ENCODE data around the gene ZDHHC1. TPM values are rescaled to one million over a fixed set of nuclear protein-coding genes. Genes with fewer than 3 reads are reported as not detected.

ZDHHC1 gene
- total and polyA plus RNA-seq, 12 donors, result 1.3 to 30.0 (median 12.6) TPM

DNA sequence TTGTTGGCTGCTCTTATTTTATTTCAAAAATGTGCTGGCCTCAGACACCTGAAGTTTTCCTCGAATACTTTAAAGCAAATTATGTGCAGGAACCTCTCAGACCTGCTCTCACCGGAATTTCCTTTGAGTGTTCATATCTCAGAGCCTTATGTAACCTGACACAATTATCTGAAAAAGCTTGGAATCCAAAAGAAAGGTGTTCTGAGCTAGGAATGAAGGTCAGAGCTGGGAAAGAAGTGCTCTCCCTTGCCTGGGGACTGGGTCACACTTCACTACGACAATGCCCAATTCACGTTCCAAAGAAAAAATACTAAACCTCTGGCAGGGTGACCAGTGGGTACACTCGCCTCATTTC lies 8.0 kb upstream of the ZDHHC1 start:
- H3K4me3 ChIP-seq, result no peak overlapping the region
- peaks cover 0 to 4% of the 10 kb centered on the region in 2 donors for H3K4me1 ChIP-seq (replicated peaks in 1 of 2)
- 49 to 57% (median 53%) methylated on average over 5 of the region's 5 CpGs for WGBS, 4 donors
- no peak for DNase-seq
- intact Hi-C loops (cut with DNase I), result no loop called here
- H3K36me3 ChIP-seq (replicated peaks in 1 of 2), result no peaks in the 10 kb centered on the region
- H3K9me3 ChIP-seq (replicated peaks in 1 of 3), result no peaks in the 10 kb centered on the region
- H3K27ac ChIP-seq, result no peak overlapping the region
- H3K27me3 ChIP-seq, result peaks cover 3% of the 10 kb centered on the region
- no peak for TF ChIP-seq POLR2A (IDR thresholded peaks at IDR 0.05)
- TF ChIP-seq, protein P1, sequence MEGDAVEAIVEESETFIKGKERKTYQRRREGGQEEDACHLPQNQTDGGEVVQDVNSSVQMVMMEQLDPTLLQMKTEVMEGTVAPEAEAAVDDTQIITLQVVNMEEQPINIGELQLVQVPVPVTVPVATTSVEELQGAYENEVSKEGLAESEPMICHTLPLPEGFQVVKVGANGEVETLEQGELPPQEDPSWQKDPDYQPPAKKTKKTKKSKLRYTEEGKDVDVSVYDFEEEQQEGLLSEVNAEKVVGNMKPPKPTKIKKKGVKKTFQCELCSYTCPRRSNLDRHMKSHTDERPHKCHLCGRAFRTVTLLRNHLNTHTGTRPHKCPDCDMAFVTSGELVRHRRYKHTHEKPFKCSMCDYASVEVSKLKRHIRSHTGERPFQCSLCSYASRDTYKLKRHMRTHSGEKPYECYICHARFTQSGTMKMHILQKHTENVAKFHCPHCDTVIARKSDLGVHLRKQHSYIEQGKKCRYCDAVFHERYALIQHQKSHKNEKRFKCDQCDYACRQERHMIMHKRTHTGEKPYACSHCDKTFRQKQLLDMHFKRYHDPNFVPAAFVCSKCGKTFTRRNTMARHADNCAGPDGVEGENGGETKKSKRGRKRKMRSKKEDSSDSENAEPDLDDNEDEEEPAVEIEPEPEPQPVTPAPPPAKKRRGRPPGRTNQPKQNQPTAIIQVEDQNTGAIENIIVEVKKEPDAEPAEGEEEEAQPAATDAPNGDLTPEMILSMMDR (IDR thresholded peaks at IDR 0.05), result no peak

DNA sequence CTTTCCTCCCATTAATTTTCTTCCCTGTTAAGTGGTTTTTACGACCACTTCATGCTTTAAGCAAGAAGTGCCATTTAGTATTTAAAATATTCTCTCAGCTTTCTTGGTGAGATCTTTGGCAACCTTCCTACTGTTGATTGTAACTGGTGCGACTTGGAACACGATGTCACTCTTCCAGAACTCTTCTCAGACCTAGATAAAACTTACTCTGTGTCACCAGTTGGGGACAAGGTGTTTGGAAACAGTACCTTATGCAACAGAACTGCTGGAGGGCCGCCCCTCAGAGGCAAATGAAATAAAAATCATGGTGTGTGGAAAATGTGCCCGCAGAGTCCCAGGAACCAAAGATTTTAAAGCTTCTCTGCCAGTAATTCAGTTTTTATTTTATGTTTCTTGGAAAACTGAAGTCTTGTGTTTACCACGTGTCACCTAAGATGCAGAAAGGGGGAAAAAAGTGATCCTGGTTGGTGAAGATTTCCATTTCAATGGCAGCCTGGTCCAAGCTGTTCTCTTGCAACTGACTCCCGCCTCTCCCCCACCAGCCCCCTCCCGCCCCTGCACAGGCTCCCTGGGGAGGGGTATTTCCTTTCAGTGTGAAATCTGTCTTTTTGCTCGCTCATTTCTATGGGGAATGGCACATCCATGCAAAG lies 7.5 kb upstream of the ZDHHC1 start:
- no peak for TF ChIP-seq POLR2A (IDR thresholded peaks at IDR 0.05)
- TF ChIP-seq, protein P1 (IDR thresholded peaks at IDR 0.05), result no peak
- intact Hi-C loops (cut with DNase I), result no loop called here
- no peaks in the 10 kb centered on the region for H3K36me3 ChIP-seq (replicated peaks in 1 of 2)
- H3K4me1 ChIP-seq (replicated peaks in 1 of 2), result peaks cover 0 to 4% of the 10 kb centered on the region in 2 donors
- no peak for DNase-seq
- peaks cover 3% of the 10 kb centered on the region for H3K27me3 ChIP-seq
- H3K27ac ChIP-seq, result no peak overlapping the region
- WGBS, 4 donors, result 59 to 63% (median 60%) methylated on average over 9 of the region's 9 CpGs
- no peaks in the 10 kb centered on the region for H3K9me3 ChIP-seq (replicated peaks in 1 of 3)
- H3K4me3 ChIP-seq, result no peak overlapping the region

DNA sequence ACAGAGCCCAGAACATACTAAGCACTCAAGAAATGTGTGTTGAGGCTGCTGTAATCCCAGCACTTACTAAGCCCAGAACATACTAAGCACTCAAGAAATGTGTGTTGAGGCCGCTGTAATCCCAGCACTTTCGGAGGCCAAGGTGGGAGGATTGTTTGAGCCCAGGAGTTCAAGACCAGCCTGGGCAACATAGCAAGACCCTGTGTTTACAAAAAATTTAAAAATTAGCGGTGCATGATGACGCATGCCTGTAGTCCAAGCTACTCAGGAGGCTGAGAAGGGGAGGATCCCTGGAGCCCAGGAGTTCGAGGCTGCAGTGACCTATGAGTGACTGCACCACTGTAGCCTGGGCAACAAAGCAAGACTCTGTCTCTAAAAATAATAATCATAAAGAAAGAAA lies 6.7 kb upstream of the ZDHHC1 start:
- intact Hi-C loops (cut with DNase I), result no loop called here

DNA sequence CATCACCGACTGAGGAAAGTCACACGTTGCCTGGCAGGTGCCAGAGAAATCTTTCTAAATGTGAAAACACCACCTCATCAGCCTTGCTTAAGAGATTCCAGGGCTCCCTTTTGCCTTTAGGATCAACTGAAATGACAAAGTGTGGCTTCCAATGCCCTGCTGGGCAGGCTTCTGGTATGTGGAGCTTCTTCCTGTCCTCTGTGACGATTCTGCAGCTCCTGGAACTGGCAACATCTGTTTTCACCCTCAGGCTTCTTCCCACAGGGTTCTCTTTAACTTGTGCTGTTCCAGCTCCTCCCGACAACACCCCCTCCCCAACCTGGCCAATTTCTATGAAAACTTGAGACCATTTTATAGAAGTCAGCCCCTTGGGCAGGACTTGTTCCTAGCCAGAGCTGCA lies 4.8 kb upstream of the ZDHHC1 start:
- intact Hi-C loops (cut with DNase I), result no loop called here
- TF ChIP-seq, protein P1 (IDR thresholded peaks at IDR 0.05), result no peak
- TF ChIP-seq POLR2A (IDR thresholded peaks at IDR 0.05), result no peak

More for the DNA sequence above, 6.7 kb upstream of the ZDHHC1 start:
- H3K36me3 ChIP-seq (replicated peaks in 1 of 2), result no peaks in the 10 kb centered on the region
- no peak for TF ChIP-seq POLR2A (IDR thresholded peaks at IDR 0.05)
- TF ChIP-seq, protein P1 (IDR thresholded peaks at IDR 0.05), result no peak
- WGBS, 4 donors, result 86 to 89% (median 88%) methylated on average over 5 of the region's 5 CpGs
- H3K27me3 ChIP-seq, result peaks cover 3% of the 10 kb centered on the region
- H3K4me1 ChIP-seq (replicated peaks in 1 of 2), result no peaks in the 10 kb centered on the region
- no peak for DNase-seq
- no peaks in the 10 kb centered on the region for H3K9me3 ChIP-seq (replicated peaks in 1 of 3)
- H3K27ac ChIP-seq, result no peak overlapping the region
- H3K4me3 ChIP-seq, result no peak overlapping the region

More for the DNA sequence above, 4.8 kb upstream of the ZDHHC1 start:
- H3K4me1 ChIP-seq (replicated peaks in 1 of 2), result no peaks in the 10 kb centered on the region
- H3K4me3 ChIP-seq, result no peak overlapping the region
- no peaks in the 10 kb centered on the region for H3K27me3 ChIP-seq
- H3K27ac ChIP-seq, result no peak overlapping the region
- DNase-seq, result no peak
- no peaks in the 10 kb centered on the region for H3K9me3 ChIP-seq (replicated peaks in 1 of 3)
- H3K36me3 ChIP-seq (replicated peaks in 1 of 2), result no peaks in the 10 kb centered on the region
- 83 to 89% (median 88%) methylated on average over 4 of the region's 4 CpGs for WGBS, 4 donors
